ENCODE measurements around the gene SPINK1. TPM values are rescaled to one million over a fixed set of nuclear protein-coding genes. Genes with fewer than 3 reads are reported as not detected.
"Not testable (repeated sequence)": the region's sequence is repeated elsewhere in the genome, so short reads cannot be mapped to it uniquely, and the experiment has no call there.

The SPINK1 gene
- total RNA-seq, 1 donor from 2014 or later = not detected

GRCh38 chr5:147849226-147849625 lies 17.8 kb upstream of the SPINK1 start:
- no peak overlapping the region for H3K4me3 Mint-ChIP-seq (ENCODE audit: low read depth)
- H3K4me1 Mint-ChIP-seq (ENCODE audit: low read depth) = no peaks in the 10 kb centered on the region
- H3K36me3 Mint-ChIP-seq (ENCODE audit: low read depth) = no peaks in the 10 kb centered on the region
- peaks cover 10% of the 10 kb centered on the region for H3K27me3 Mint-ChIP-seq (ENCODE audit: low read depth)
- DNase-seq (ENCODE audit: low spot score) = no peak
- intact Hi-C loops (cut with micrococcal nuclease) = no loop called here
- H3K27ac Mint-ChIP-seq = no peak overlapping the region
- no peaks in the 10 kb centered on the region for H3K9me3 Mint-ChIP-seq

GRCh38 chr5:147845618-147846017 lies 14.1 kb upstream of the SPINK1 start:
- Mint-ChIP-seq H3K36me3 (ENCODE audit: low read depth) (no peaks in the 10 kb centered on the region), H3K9me3 (no peaks in the 10 kb centered on the region), H3K27me3 (ENCODE audit: low read depth) (peaks cover 10% of the 10 kb centered on the region), H3K27ac (no peak overlapping the region), H3K4me3 (ENCODE audit: low read depth) (no peak overlapping the region), H3K4me1 (ENCODE audit: low read depth) (no peaks in the 10 kb centered on the region)
- no peak for DNase-seq (ENCODE audit: low spot score)
- intact Hi-C loops (cut with micrococcal nuclease) = no loop called here

GRCh38 chr5:147844846-147845245 lies 13.4 kb upstream of the SPINK1 start:
- H3K4me3 Mint-ChIP-seq (ENCODE audit: low read depth) = no peak overlapping the region
- H3K27ac Mint-ChIP-seq = no peak overlapping the region
- H3K27me3 Mint-ChIP-seq (ENCODE audit: low read depth) = peaks cover 10% of the 10 kb centered on the region
- no peaks in the 10 kb centered on the region for H3K9me3 Mint-ChIP-seq
- DNase-seq (ENCODE audit: low spot score) = no peak
- no peaks in the 10 kb centered on the region for H3K4me1 Mint-ChIP-seq (ENCODE audit: low read depth)
- H3K36me3 Mint-ChIP-seq (ENCODE audit: low read depth) = no peaks in the 10 kb centered on the region
- intact Hi-C loops (cut with micrococcal nuclease) = no loop called here

GRCh38 chr5:147842869-147843268 lies 11.4 kb upstream of the SPINK1 start:
- no peaks in the 10 kb centered on the region for H3K36me3 Mint-ChIP-seq (ENCODE audit: low read depth)
- H3K9me3 Mint-ChIP-seq = no peaks in the 10 kb centered on the region
- intact Hi-C loops (cut with micrococcal nuclease) = no loop called here
- H3K27me3 Mint-ChIP-seq (ENCODE audit: low read depth) = peaks cover 10% of the 10 kb centered on the region
- no peaks in the 10 kb centered on the region for H3K4me1 Mint-ChIP-seq (ENCODE audit: low read depth)
- H3K4me3 Mint-ChIP-seq (ENCODE audit: low read depth) = no peak overlapping the region
- DNase-seq (ENCODE audit: low spot score) = no peak
- no peak overlapping the region for H3K27ac Mint-ChIP-seq

- Mint-ChIP-seq H3K4me3 (ENCODE audit: low read depth) (no peak overlapping the region), H3K27me3 (ENCODE audit: low read depth) (peaks cover 9% of the 10 kb centered on the region), H3K4me1 (ENCODE audit: low read depth) (no peaks in the 10 kb centered on the region), H3K36me3 (ENCODE audit: low read depth) (no peaks in the 10 kb centered on the region), H3K27ac (no peak overlapping the region), H3K9me3 (no peaks in the 10 kb centered on the region)
- intact Hi-C loops (cut with micrococcal nuclease) = no loop called here
- DNase-seq (ENCODE audit: low spot score) = no peak
Observed at GRCh38 chr5:147836439-147836838, 5.0 kb upstream of the SPINK1 start.

- no peak overlapping the region for H3K4me3 Mint-ChIP-seq (ENCODE audit: low read depth)
- no peaks in the 10 kb centered on the region for H3K36me3 Mint-ChIP-seq (ENCODE audit: low read depth)
- H3K4me1 Mint-ChIP-seq (ENCODE audit: low read depth) = no peaks in the 10 kb centered on the region
- DNase-seq (ENCODE audit: low spot score) = no peak
- intact Hi-C loops (cut with micrococcal nuclease) = no loop called here
- H3K27me3 Mint-ChIP-seq (ENCODE audit: low read depth) = peaks cover 10% of the 10 kb centered on the region
- no peaks in the 10 kb centered on the region for H3K9me3 Mint-ChIP-seq
- no peak overlapping the region for H3K27ac Mint-ChIP-seq
Observed at GRCh38 chr5:147835386-147835798, 3.9 kb upstream of the SPINK1 start.

GRCh38 chr5:147832541-147832940 lies 1.1 kb upstream of the SPINK1 start:
- Mint-ChIP-seq H3K27me3 (ENCODE audit: low read depth) (peaks cover 22% of the 10 kb centered on the region), H3K4me1 (ENCODE audit: low read depth) (no peaks in the 10 kb centered on the region), H3K36me3 (ENCODE audit: low read depth) (no peaks in the 10 kb centered on the region), H3K9me3 (no peaks in the 10 kb centered on the region), H3K4me3 (ENCODE audit: low read depth) (no peak overlapping the region), H3K27ac (no peak overlapping the region)
- intact Hi-C loops (cut with micrococcal nuclease) = no loop called here
- no peak for DNase-seq (ENCODE audit: low spot score)

GRCh38 chr5:147830035-147830434 lies 1.4 kb downstream of the SPINK1 start:
- no peak for DNase-seq (ENCODE audit: low spot score)
- Mint-ChIP-seq H3K4me3 (ENCODE audit: low read depth) (no peak overlapping the region), H3K36me3 (ENCODE audit: low read depth) (no peaks in the 10 kb centered on the region), H3K9me3 (no peaks in the 10 kb centered on the region), H3K4me1 (ENCODE audit: low read depth) (no peaks in the 10 kb centered on the region), H3K27me3 (ENCODE audit: low read depth) (peaks cover 25% of the 10 kb centered on the region), H3K27ac (no peak overlapping the region)
- intact Hi-C loops (cut with micrococcal nuclease) = no loop called here

- DNase-seq (ENCODE audit: low spot score); H3K9me3 Mint-ChIP-seq; H3K36me3 Mint-ChIP-seq (ENCODE audit: low read depth); intact Hi-C loops (cut with micrococcal nuclease); H3K4me1 Mint-ChIP-seq (ENCODE audit: low read depth); H3K4me3 Mint-ChIP-seq (ENCODE audit: low read depth); H3K27ac Mint-ChIP-seq: not testable (repeated sequence)
- H3K27me3 Mint-ChIP-seq (ENCODE audit: low read depth) = peaks cover 21% of the 10 kb centered on the region
Observed at GRCh38 chr5:147827017-147827416, 4.5 kb downstream of the SPINK1 start.

GRCh38 chr5:147826361-147826760 lies 5.1 kb downstream of the SPINK1 start:
- intact Hi-C loops (cut with micrococcal nuclease) = no loop called here
- Mint-ChIP-seq H3K9me3 (no peaks in the 10 kb centered on the region), H3K4me3 (ENCODE audit: low read depth) (no peak overlapping the region), H3K27ac (no peak overlapping the region), H3K4me1 (ENCODE audit: low read depth) (no peaks in the 10 kb centered on the region), H3K27me3 (ENCODE audit: low read depth) (peaks cover 22% of the 10 kb centered on the region), H3K36me3 (ENCODE audit: low read depth) (no peaks in the 10 kb centered on the region)
- DNase-seq (ENCODE audit: low spot score) = no peak

- Mint-ChIP-seq H3K9me3 (no peaks in the 10 kb centered on the region), H3K36me3 (ENCODE audit: low read depth) (no peaks in the 10 kb centered on the region), H3K4me3 (ENCODE audit: low read depth) (no peak overlapping the region), H3K4me1 (ENCODE audit: low read depth) (no peaks in the 10 kb centered on the region), H3K27ac (no peak overlapping the region), H3K27me3 (ENCODE audit: low read depth) (peaks cover 18% of the 10 kb centered on the region)
- intact Hi-C loops (cut with micrococcal nuclease) = loop anchor here (1.0 to 2.0 kb wide), 3 partner anchors 41 to 370 kb away; partner anchors contain the start of gene JAKMIP2
- no peak for DNase-seq (ENCODE audit: low spot score)
Observed at GRCh38 chr5:147822686-147823491, 8.6 kb downstream of the SPINK1 start.

- not testable (repeated sequence) for H3K27ac Mint-ChIP-seq; DNase-seq (ENCODE audit: low spot score); H3K36me3 Mint-ChIP-seq (ENCODE audit: low read depth); H3K9me3 Mint-ChIP-seq; H3K4me3 Mint-ChIP-seq (ENCODE audit: low read depth); H3K4me1 Mint-ChIP-seq (ENCODE audit: low read depth)
- intact Hi-C loops (cut with micrococcal nuclease) = loop anchor here (1.0 to 2.0 kb wide), 3 partner anchors 40 to 369 kb away; partner anchors contain the start of gene JAKMIP2
- H3K27me3 Mint-ChIP-seq (ENCODE audit: low read depth) = peaks cover 21% of the 10 kb centered on the region
Observed at GRCh38 chr5:147822222-147822621, 9.2 kb downstream of the SPINK1 start.

- H3K4me3 Mint-ChIP-seq (ENCODE audit: low read depth) = no peak overlapping the region
- H3K36me3 Mint-ChIP-seq (ENCODE audit: low read depth) = no peaks in the 10 kb centered on the region
Observed at GRCh38 chr5:147821766-147822165, 9.7 kb downstream of the SPINK1 start.

More at GRCh38 chr5:147821766-147822165, 9.7 kb downstream of the SPINK1 start:
- H3K27ac Mint-ChIP-seq = no peak overlapping the region
- intact Hi-C loops (cut with micrococcal nuclease) = loop anchor here (1.0 to 2.0 kb wide), 3 partner anchors 39 to 369 kb away; partner anchors contain the start of gene JAKMIP2
- no peaks in the 10 kb centered on the region for H3K9me3 Mint-ChIP-seq
- peaks cover 22% of the 10 kb centered on the region for H3K27me3 Mint-ChIP-seq (ENCODE audit: low read depth)
- H3K4me1 Mint-ChIP-seq (ENCODE audit: low read depth) = no peaks in the 10 kb centered on the region
- no peak for DNase-seq (ENCODE audit: low spot score)

Data from activated T-helper 2 cell treated with anti-CD3 and anti-CD28 coated beads, Interferon-gamma antibody, Interleukin-2, Interleukin-4, amounts not matched to agents 10 μg/mL and 5 μg/mL and 100 μg/mL, durations not matched to agents 14 hours and 24 hours and 36 hours (primary cell).